H1 (cell line): ENCODE measurements around the gene TM4SF1. TPM values are rescaled to one million over a fixed set of nuclear protein-coding genes. Genes with fewer than 3 reads are reported as not detected.

Source experiments
- CTCF ChIA-PET: fragments of 300-600 bp; sonication (Branson Sonifier 250); formaldehyde crosslinking; loops from one replicate; lab custom pipeline; 2021; ENCODE audit not compliant: partially characterized antibody; lab: Charles Lee
- POLR2A ChIA-PET: fragments of 300-600 bp; sonication (Branson Sonifier 250); formaldehyde crosslinking; loops from one replicate; lab custom pipeline; 2021; ENCODE audit warnings: inconsistent platforms; ENCODE audit not compliant: partially characterized antibody; lab: Charles Lee
- DNase-seq, 2 experiments: peaks; one replicate each; pipeline versions ENCODE4 v3.0.0 to v3.0.0-alpha.2; 2010 to 2022; ENCODE audit warnings: low spot score in 2 of 2, low read depth in 1 of 2, mixed read lengths in 1 of 2
- FAIRE-seq: peaks from 2 replicates; lab custom pipeline; 2011; peaks lifted over from hg19 to GRCh38; lab: Jason Lieb, UNC
- H2AFZ ChIP-seq: 2 replicates; pipeline ENCODE4 v1.8.1; 2012; ENCODE audit warnings: low read length, inconsistent platforms
- H2AK5ac ChIP-seq: 2 replicates; pipeline ENCODE4 v1.6.1; 2013; ENCODE audit warnings: low read depth, low read length
- H2BK120ac ChIP-seq: replicated peaks from 2 replicates; pipeline ENCODE3; 2013; ENCODE audit warnings: low read depth, low read length, inconsistent platforms
- H2BK12ac ChIP-seq: 2 replicates; pipeline ENCODE4 v1.6.1; 2013; ENCODE audit warnings: low read depth, low read length
- H2BK15ac ChIP-seq: 2 replicates; pipeline ENCODE4 v1.6.1; 2013; ENCODE audit warnings: low read length
- H2BK20ac ChIP-seq: 2 replicates; pipeline ENCODE4 v1.6.1; 2013; ENCODE audit warnings: low read length
- H2BK5ac ChIP-seq: 2 replicates; pipeline ENCODE4 v1.6.1; 2013; ENCODE audit warnings: low read depth, low read length
- H3K14ac ChIP-seq: 2 replicates; pipeline ENCODE4 v1.6.1; 2013; ENCODE audit warnings: inconsistent platforms; ENCODE audit not compliant: insufficient read length
- H3K18ac ChIP-seq: 2 replicates; pipeline ENCODE4 v1.6.1; 2013; ENCODE audit warnings: low read length; ENCODE audit errors: extremely low read depth
- H3K23ac ChIP-seq: 2 replicates; pipeline ENCODE4 v1.6.1; 2013; ENCODE audit warnings: inconsistent platforms; ENCODE audit not compliant: insufficient read length
- H3K23me2 ChIP-seq: 2 replicates; pipeline ENCODE4 v1.6.1; 2013; ENCODE audit warnings: low read depth, low read length
- H3K27ac ChIP-seq: 2 replicates; pipeline ENCODE4 v1.6.1; 2011; ENCODE audit warnings: low read depth, low read length, inconsistent platforms
- H3K27me3 ChIP-seq, 4 experiments: replicated peaks in 1 of 4; 1 replicate in 1 of 4; 2 replicates in 3 of 4; pipeline versions ENCODE4 v1.6.1 to v1.8.1; 2011 to 2013; ENCODE audit warnings: low read length in 3 of 4, mild to moderate bottlenecking in 3 of 4, inconsistent platforms in 2 of 4, mixed read lengths in 2 of 4, moderate library complexity in 1 of 4; ENCODE audit not compliant: control insufficient read depth in 3 of 4, insufficient read depth in 3 of 4; ENCODE audit errors: extremely low read depth in 1 of 4
- H3K36me3 ChIP-seq, 4 experiments: 2 replicates each; pipeline versions ENCODE4 v1.6.1 to v1.8.1; 2011 to 2013; ENCODE audit warnings: mild to moderate bottlenecking in 4 of 4, low read length in 3 of 4, moderate library complexity in 2 of 4, control low read depth in 1 of 4, inconsistent platforms in 1 of 4; ENCODE audit not compliant: insufficient read depth in 4 of 4, control insufficient read depth in 2 of 4
- H3K4ac ChIP-seq: replicated peaks from 2 replicates; pipeline ENCODE3; 2013; ENCODE audit warnings: low read length, low read depth, mixed read lengths, inconsistent platforms; ENCODE audit not compliant: insufficient read length
- H3K4me1 ChIP-seq, 4 experiments: replicated peaks in 1 of 4; 1 replicate in 1 of 4; 2 replicates in 3 of 4; pipeline versions ENCODE4 v1.6.1 to v1.8.1; 2011 to 2013; ENCODE audit warnings: low read length in 3 of 4, inconsistent platforms in 2 of 4, mixed read lengths in 1 of 4; ENCODE audit not compliant: insufficient read depth in 4 of 4, control insufficient read depth in 3 of 4
- H3K4me2 ChIP-seq, 2 experiments: 2 replicates each; pipeline versions ENCODE4 v1.6.1 to v1.8.1; 2011 to 2013; ENCODE audit warnings: low read depth in 2 of 2, low read length in 2 of 2, control low read depth in 1 of 2, inconsistent platforms in 1 of 2, mild to moderate bottlenecking in 1 of 2; ENCODE audit not compliant: insufficient read depth in 1 of 2
- H3K4me3 ChIP-seq, 4 experiments: fragments of 200-600, 300-600 bp in 1 of 4; sonication (generic), shearing (Covaris generic), sonication (Bioruptor Twin) in 1 of 4; 2 replicates each; pipeline versions ENCODE4 v1.5.1 to v1.8.1; 2011 to 2016; ENCODE audit warnings: low read length in 4 of 4, low read depth in 3 of 4, control low read depth in 2 of 4, inconsistent platforms in 2 of 4, mild to moderate bottlenecking in 2 of 4, mixed read lengths in 1 of 4, moderate library complexity in 1 of 4; ENCODE audit not compliant: insufficient read depth in 2 of 4; ENCODE audit errors: extremely low read depth in 1 of 4
- H3K56ac ChIP-seq: replicated peaks from 2 replicates; pipeline ENCODE3; 2013; ENCODE audit warnings: low read depth, mild to moderate bottlenecking, mixed read lengths, low read length, inconsistent platforms; ENCODE audit not compliant: insufficient read length
- H3K79me1 ChIP-seq: 2 replicates; pipeline ENCODE4 v1.6.1; 2013; ENCODE audit warnings: low read depth, low read length, control low read depth
- H3K79me2 ChIP-seq, 2 experiments: 2 replicates each; pipeline versions ENCODE4 v1.6.1 to v1.8.1; 2012 to 2013; ENCODE audit warnings: low read length in 2 of 2, mild to moderate bottlenecking in 2 of 2, inconsistent platforms in 1 of 2; ENCODE audit not compliant: insufficient read depth in 2 of 2, control insufficient read depth in 1 of 2
- H3K9ac ChIP-seq, 4 experiments: replicated peaks in 1 of 4; 1 replicate in 1 of 4; 2 replicates in 3 of 4; pipeline versions ENCODE4 v1.6.1 to v1.8.1; 2011 to 2013; ENCODE audit warnings: low read depth in 3 of 4, low read length in 3 of 4, control low read depth in 2 of 4, mild to moderate bottlenecking in 2 of 4, moderate library complexity in 2 of 4, inconsistent platforms in 1 of 4; ENCODE audit errors: extremely low read depth in 1 of 4
- H3K9me3 ChIP-seq, 2 experiments: 2 replicates each; pipeline versions ENCODE4 v1.6.1 to v1.8.1; 2012 to 2013; ENCODE audit warnings: mild to moderate bottlenecking in 2 of 2, moderate library complexity in 2 of 2, control low read depth in 1 of 2, inconsistent platforms in 1 of 2, low read depth in 1 of 2, low read length in 1 of 2, mixed read lengths in 1 of 2; ENCODE audit not compliant: insufficient read depth in 2 of 2
- H4K20me1 ChIP-seq, 2 experiments: replicated peaks in 1 of 2; 2 replicates each; pipeline versions ENCODE3 to v1.8.1; 2011 to 2013; ENCODE audit warnings: inconsistent platforms in 2 of 2, low read length in 2 of 2, mild to moderate bottlenecking in 1 of 2; ENCODE audit not compliant: insufficient read depth in 2 of 2, control insufficient read depth in 1 of 2
- H4K5ac ChIP-seq: 2 replicates; pipeline ENCODE4 v1.6.1; 2013; ENCODE audit warnings: low read length, low read depth, mixed read lengths, inconsistent platforms; ENCODE audit not compliant: insufficient read length
- H4K8ac ChIP-seq: 2 replicates; pipeline ENCODE4 v1.8.0; 2013; ENCODE audit warnings: mild to moderate bottlenecking, moderate library complexity, low read length, inconsistent platforms; ENCODE audit not compliant: insufficient read depth; ENCODE audit errors: extremely low read depth
- H4K91ac ChIP-seq: replicated peaks from 2 replicates; pipeline ENCODE3; 2013; ENCODE audit warnings: low read length, mixed read lengths, inconsistent platforms; ENCODE audit not compliant: insufficient read length
- BACH1 ChIP-seq: IDR thresholded peaks from 2 replicates; pipeline ENCODE4 v1.6.1; 2012; ENCODE audit warnings: low read length, improper control_type of control experiment
- MAFK ChIP-seq: IDR thresholded peaks from 2 replicates; pipeline ENCODE4 v1.6.1; 2012; ENCODE audit warnings: low read depth, mild to moderate bottlenecking, improper control_type of control experiment, low read length
- NANOG ChIP-seq: IDR thresholded peaks from 2 replicates; pipeline ENCODE4 v1.6.1; 2011; ENCODE audit warnings: low read length, low read depth, mild to moderate bottlenecking, inconsistent platforms; ENCODE audit not compliant: insufficient read depth, poor library complexity, severe bottlenecking
- POLR2AphosphoS5 ChIP-seq: IDR thresholded peaks from 2 replicates; pipeline ENCODE4 v1.6.1; 2011; ENCODE audit warnings: low read depth, low read length
- POU5F1 ChIP-seq: IDR thresholded peaks from 2 replicates; pipeline ENCODE4 v1.6.1; 2011; ENCODE audit warnings: low read depth, mild to moderate bottlenecking, low read length, moderate library complexity
- RFX5 ChIP-seq: IDR thresholded peaks from 2 replicates; pipeline ENCODE4 v1.6.1; 2011; ENCODE audit warnings: low read depth, low read length, improper control_type of control experiment, borderline replicate concordance
- SUZ12 ChIP-seq: fragments of 200-600 bp; sonication (generic); IDR thresholded peaks from 2 replicates; pipeline ENCODE4 v1.6.1; 2012; ENCODE audit warnings: mild to moderate bottlenecking, inconsistent platforms, low read length, moderate library complexity, mixed read lengths
- TBP ChIP-seq: IDR thresholded peaks from 2 replicates; pipeline ENCODE4 v1.6.1; 2011; ENCODE audit warnings: low read depth, low read length, improper control_type of control experiment
- WGBS, 2 experiments: shearing (Covaris generic) in 1 of 2; methylation state at CpG; one replicate each; pipeline versions ENCODE4 v1.1.6 to v1.1.7; 2013 to 2015; ENCODE audit warnings: low lambda C conversion rate in 2 of 2, mixed read lengths in 2 of 2, inconsistent platforms in 1 of 2, low coverage in 1 of 2, missing lambda C conversion rate in 1 of 2; ENCODE audit not compliant: insufficient replicate concordance in 2 of 2, insufficient coverage in 1 of 2, insufficient read length in 1 of 2; ENCODE audit errors: extremely low coverage in 1 of 2, missing lambda C conversion rate in 1 of 2; 5-methylcytosine and 5-hydroxymethylcytosine counted together
- polyA plus RNA-seq, 7 experiments: library from polyadenylated mRNA; depleted of rRNA in 3 of 7; stranded (reverse) in 5 of 7; unstranded in 2 of 7; fragments of >200 nt in 5 of 7; fragments of 200-250 nt in 2 of 7; gene quantifications; 1 replicate in 5 of 7; 2 replicates in 1 of 7; 4 replicates in 1 of 7; pipeline versions ENCODE4 v1.2.1 to v1.2.3, GENCODE V29; 2011 to 2013; ENCODE audit warnings: missing spikeins in 2 of 7, mixed read lengths in 2 of 7
- total RNA-seq: library from RNA; stranded (reverse); fragmentation: NEBNext Ultra II Directional; extraction: Animal tissue kit (Norgen Biotek cat#: 25700); gene quantifications from 2 replicates; pipeline ENCODE4 v1.2.1, GENCODE V29; 2021

TM4SF1 gene
- total and polyA plus RNA-seq, 2 of the 8 experiments (the other 6 are each of a cell fraction or from before 2014, with no cell fraction given): 0.26 to 1.3 TPM

GRCh38 chr3:149386299-149386606 lies 8.8 kb upstream of the TM4SF1 start:
- Histone ChIP-seq H4K8ac (no peak overlapping the region), H4K91ac (no peak overlapping the region), H3K9ac (no peak overlapping the region), H3K14ac (no peak overlapping the region), H2AFZ (no peak overlapping the region), H3K27ac (no peak overlapping the region), H3K4ac (no peak overlapping the region), H3K56ac (no peak overlapping the region), H3K4me2 (no peak overlapping the region), H3K23me2 (no peaks in the 10 kb centered on the region), H3K23ac (no peak overlapping the region), H2AK5ac (no peak overlapping the region), H2BK12ac (no peak overlapping the region), H3K36me3 (no peaks in the 10 kb centered on the region), H2BK20ac (no peak overlapping the region), H2BK15ac (no peak overlapping the region), H4K5ac (no peak overlapping the region), H3K4me3 (no peak overlapping the region), H2BK120ac (no peak overlapping the region), H3K18ac (no peak overlapping the region), H3K9me3 (no peaks in the 10 kb centered on the region), H3K79me2 (no peaks in the 10 kb centered on the region), H2BK5ac (no peak overlapping the region), H3K27me3 (no peaks in the 10 kb centered on the region), H4K20me1 (no peaks in the 10 kb centered on the region), H3K4me1 (no peaks in the 10 kb centered on the region), H3K79me1 (no peaks in the 10 kb centered on the region)
- ChIA-PET POLR2A (interaction anchor here (0.6 kb wide), 1 partner anchor 337 kb away, joined by 3 read pairs; no protein-coding TSS in a partner anchor), CTCF (interaction anchor here (1.4 kb wide), 1 partner anchor 93 kb away, joined by 5 read pairs; no protein-coding TSS in a partner anchor)
- TF ChIP-seq POLR2AphosphoS5 (no peak), RFX5 (no peak), NANOG (no peak), MAFK (no peak), TBP (no peak), SUZ12 (no peak), BACH1 (no peak), POU5F1 (no peak)
- WGBS, 2 experiments: 91% methylated on average over 1 of the region's 1 CpG; no CpG with 5 or more reads in 1 of the 2 experiments
- DNase-seq: no peak
- FAIRE-seq: no peak
